NT2/D1 (cell line): ENCODE results near the gene UQCR11.

Experiments used
- SUZ12 ChIP-seq: IDR thresholded peaks from 2 replicates; pipeline ENCODE4 v1.6.1; 2011; ENCODE audit not compliant: insufficient read length, insufficient read depth; ENCODE audit errors: extremely low read depth
- ZNF274 ChIP-seq: IDR thresholded peaks from 2 replicates; pipeline ENCODE4 v1.6.1; 2011; ENCODE audit warnings: mild to moderate bottlenecking, low read depth, low read length

DNA sequence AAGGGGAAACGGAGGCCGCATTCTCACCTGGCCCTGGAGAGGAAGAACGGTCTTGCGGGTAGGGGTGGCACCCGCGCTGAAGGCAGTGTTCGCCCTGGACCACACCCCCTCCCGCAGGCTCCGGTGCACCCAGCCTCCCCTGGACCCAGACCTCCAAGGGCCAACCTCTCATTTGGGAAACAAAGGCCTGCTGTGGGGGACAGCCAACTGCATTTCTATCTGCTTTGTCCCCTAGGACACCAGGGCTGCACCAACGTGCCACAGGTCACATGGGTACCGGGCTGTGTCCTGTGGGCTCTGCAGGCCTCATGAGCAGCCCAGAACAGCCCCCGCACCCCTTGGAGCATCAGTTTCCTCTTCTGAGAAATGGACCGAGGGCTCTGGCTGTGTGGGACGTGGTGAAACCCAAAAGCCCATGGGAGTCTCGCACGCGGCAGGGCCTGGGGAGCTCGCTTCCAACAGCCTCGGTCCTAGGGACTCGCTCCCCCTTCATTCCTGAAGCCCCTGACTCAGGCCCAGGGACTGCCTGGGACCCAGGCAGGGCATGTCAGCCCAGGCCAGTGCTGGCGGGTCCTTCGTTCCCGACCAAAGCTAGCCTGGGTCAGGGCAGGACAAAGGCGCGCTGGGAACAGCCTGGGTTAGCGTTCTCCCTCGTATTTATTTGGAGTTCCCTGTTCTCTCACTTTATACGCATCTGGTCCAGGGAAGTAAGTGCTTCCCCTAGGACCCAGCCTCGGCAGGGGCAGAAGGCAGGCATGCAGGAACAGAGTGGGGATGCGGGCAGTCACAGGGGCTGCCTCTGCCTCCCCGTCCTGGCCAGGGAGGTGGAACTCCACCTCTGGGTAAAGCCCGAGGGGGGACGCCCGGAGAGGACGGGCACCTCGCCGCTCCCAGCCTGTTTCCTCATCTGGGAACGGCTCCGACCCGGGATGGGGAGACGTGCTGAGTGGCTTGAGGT lies 42.5 kb upstream of the UQCR11 start:
- TF ChIP-seq ZNF274 = no peak
- TF ChIP-seq SUZ12 = no peak
